Activated T-cell treated with anti-CD3 and anti-CD28 coated beads for 24 hours (primary cell): ENCODE measurements around the gene ZBTB20.

Experiments
- DNase-seq: peaks from one replicate; pipeline ENCODE4 v3.0.0-alpha.2; 2020; ENCODE audit warnings: low read depth

ZBTB20 gene

DNA sequence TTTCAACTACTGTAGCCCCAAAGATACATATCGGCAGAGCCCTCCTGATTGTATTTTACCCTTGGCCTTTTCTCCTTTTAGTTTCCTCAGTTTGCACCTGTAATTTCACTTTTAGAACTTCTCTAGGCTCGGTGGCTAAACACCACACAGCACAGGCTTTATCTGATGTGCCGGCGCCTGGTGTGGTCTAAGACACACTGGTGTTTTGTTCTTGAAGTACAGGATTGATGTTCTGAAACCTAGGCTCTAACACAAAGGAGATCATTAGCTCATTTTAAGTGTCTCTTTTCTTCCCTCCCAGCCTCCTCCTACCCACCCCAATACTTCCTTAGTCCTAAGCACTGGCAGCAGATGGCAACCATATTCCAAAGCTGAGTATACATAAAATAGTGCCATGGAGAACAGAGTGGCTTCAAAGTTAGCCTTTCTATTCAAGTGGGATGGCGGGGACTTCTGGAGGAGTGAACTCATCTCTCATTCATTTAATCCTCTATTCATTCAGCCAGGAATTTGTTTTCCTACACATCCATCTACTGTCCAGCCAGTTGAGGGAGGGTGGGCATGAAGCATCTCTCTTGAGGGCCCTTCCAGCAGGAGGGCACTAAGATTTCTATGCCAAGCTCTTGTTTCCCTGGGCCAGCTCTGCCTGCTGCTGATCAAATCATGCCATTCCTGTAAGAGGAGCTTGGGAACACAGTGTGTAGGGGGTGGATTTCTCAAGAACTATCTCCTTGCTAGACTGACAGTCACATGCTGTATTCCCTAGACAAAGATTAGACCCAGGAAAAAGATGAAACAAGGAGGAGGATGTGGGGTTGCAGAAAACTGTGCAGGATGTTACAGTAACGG, 782.1 kb downstream of the ZBTB20 start:
- no peak for DNase-seq

DNA sequence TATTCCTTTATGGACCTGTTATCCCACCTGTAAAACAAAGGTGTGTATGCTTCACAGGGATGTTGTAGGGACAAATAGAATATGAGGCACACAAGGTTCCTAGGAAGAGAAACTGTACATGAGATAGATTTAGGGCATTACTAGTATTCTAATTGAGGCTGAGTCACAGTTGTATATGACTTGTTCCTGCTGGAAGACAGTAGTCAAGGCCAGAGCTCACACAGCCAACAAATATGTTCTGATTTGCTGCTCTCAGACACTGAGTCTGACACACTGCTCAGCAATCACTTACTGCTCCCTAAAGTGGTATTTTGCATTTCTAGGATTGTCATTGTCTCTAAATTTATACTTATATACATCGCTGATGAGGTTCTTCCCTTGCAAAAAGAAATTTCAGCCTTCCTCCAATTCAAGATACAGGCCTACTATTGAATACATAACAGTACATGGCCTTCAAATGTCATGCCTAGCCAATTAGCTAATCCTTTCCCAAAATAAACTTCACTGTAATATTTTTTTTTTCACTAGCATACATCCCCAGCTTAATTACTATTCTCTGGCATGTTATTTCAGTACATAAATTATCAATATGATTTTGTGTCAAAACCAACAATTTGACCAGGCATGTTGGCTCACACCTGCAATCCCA, 783.4 kb downstream of the ZBTB20 start:
- DNase-seq, result no peak

GRCh38 chr3:114362815-114363214, 784.3 kb downstream of the ZBTB20 start:
- no peak for DNase-seq

DNA sequence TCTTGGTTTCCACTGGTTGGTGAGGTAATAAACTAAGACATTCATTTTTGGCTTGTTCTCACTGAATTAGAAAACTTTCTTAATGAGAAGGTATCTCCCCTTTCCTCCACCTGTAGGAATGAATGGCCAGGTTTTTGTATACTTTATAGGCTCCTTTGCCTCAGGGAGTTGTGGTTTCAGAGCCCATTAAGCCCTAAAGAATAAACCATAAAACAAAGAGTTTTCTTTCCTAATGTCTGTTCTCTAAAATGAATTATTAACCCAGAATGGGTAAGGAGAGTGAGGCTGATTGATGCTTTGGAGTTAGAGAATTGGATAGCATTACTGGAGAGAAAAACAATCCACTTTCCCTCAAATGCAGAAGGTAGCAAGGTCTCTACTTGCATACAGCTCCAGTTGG, 785.7 kb downstream of the ZBTB20 start:
- DNase-seq, result no peak

- DNase-seq, result no peak
These were observed 790.6 kb downstream of the ZBTB20 start for GRCh38 chr3:114356525-114356924.

- DNase-seq, result no peak
These were observed 791.0 kb downstream of the ZBTB20 start for GRCh38 chr3:114356066-114356465.

- no peak for DNase-seq
These were observed 791.4 kb downstream of the ZBTB20 start for GRCh38 chr3:114355653-114356052.

- no peak for DNase-seq
These were observed 795.3 kb downstream of the ZBTB20 start for GRCh38 chr3:114351822-114352145.

DNA sequence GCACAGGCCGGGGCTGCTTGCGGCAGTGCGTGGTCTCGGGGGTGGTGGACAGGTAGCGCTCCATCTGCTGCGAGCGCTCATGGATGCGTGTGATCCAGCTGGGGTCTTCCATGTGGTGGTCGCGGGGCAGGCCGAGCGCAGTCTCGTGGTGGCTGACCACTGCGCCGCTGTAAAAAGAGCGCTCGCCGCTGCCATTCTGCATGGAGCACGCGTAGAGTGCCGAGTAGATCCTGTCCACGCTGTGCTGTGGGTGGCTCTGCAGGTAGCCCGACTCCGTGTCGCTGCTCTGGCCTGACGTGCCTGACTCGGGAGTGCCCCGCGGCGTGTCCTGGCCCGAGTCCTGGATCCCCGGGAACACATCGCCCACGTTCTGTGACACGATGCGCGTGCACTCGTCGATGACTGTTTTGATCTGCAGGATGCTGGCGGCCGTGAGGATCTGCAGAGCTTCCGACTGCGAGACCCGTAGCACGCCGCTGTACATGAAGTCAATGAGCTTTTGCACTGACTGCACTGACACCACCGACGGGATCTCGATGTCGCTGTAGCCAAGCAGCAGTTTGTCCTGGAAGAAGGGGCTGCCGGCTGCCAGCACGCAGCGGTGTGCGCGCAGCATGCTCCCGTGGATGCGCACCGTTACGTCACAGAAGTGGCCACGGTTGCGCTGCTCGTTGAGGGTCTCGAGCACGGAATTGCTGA, 795.8 kb downstream of the ZBTB20 start:
- DNase-seq, result no peak

- no peak for DNase-seq
These were observed 796.4 kb downstream of the ZBTB20 start for GRCh38 chr3:114350690-114351089.

- no peak for DNase-seq
These were observed 796.8 kb downstream of the ZBTB20 start for GRCh38 chr3:114350271-114350670.

DNA sequence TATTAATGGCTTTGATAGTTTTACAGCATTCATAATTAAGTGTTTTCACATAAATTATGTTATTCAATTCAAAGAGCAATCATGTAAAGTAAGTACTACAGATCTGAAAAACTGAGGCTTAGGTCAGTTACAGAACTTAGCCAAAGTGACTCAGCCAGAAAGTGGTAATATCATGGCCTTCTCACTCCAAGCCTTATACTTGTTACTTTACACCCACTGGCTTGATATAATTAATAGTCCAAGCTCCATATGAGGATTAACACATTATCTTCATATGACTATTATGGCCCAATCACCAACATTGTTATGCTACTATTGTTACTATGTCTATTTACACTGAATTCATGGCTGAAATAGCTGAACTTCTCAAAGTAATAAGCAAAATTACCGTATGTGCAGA, 802.6 kb downstream of the ZBTB20 start:
- no peak for DNase-seq

DNA sequence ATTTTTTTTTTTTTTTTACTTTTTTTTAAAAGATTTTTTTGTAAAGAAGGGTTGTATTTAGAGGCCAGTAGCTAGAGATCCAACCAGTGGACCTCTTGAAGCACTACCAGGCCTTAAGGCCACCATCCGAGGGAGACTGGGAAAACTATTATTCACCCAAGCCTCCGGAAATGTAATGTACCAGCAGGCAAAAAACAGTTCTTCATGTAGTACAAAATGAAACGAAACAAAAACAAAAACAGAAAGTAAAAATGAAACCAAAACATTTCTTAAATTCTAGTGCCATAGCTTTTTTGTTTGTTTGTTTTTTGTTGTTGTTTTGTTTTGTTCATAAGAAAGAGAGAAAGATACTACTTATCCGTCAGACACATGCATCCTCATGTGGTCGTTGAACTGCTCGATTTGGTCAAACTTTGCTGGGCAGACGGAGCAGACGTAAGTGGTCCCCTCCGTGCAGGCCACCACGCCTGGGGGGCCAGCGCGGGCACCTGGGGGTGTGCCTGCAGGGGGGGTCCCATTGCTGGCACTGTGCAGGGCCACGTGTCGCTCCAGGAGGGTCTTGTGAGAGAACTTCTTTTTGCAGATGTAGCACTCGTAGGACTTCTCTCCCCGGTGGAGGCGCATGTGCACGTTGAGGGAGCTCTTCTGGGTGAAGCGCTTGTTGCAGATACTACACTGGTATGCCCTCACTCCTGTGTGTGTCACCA, 808.3 kb downstream of the ZBTB20 start:
- DNase-seq, result no peak

DNA sequence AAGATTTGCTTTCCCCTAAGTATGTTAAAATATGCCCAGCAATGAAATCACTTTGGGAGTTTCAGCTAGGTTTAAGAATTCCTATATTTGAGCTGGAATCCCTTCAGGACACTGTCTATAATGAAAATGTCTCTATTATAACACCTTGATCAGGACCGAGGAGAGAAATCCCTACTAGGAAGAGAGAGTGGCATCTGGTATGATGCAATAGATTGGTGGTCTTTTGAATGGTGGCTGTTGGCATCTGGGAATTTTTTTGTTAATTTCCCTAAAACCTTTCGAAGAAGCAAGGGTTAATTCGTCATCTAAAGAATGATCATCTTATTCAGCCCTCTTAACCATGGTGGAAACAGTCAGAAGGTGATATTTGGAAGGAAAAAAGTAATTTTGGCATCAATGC, 810.2 kb downstream of the ZBTB20 start:
- no peak for DNase-seq

- no peak for DNase-seq
These were observed 810.9 kb downstream of the ZBTB20 start for GRCh38 chr3:114336122-114336697.

- no peak for DNase-seq
These were observed 813.2 kb downstream of the ZBTB20 start for GRCh38 chr3:114333923-114334240.

DNA sequence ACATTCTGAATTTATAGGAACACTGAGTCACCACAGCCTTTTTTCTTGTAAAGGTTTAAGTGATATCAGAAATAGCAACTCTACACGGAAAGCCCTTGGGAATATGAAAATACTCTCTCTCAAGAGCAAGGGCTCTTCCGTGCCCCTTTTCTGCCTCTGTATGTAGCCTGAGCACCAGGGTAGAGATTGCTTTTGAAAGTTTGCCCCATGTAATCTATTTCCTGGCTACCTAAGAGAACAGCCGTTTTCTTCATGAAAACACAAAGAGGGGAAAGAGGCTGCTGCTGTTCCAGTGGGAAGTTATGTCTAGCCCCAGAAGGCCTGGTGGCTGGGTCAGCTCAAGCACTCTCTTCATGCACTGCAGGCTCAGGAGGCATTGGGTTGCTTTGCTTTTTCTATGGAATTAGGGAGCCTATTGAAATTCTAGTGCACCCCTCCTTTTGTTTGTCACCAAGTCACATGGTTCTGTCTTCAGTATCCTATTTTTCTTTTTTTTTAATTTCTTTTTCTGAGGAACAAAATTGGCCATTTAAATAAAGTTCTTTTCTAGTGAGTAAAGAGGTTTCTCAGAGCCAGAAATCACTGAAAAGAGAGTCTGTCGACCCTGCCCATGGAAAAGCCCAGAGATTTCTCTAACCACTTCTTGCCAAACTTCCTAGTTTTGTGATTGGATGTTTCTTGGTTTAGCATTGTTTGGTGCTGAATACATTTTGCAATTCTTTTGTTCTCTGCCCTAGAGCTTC, 813.7 kb downstream of the ZBTB20 start:
- DNase-seq, result no peak

GRCh38 chr3:114332342-114333179, 814.5 kb downstream of the ZBTB20 start:
- DNase-seq, result no peak

- DNase-seq, result no peak
These were observed 815.4 kb downstream of the ZBTB20 start for GRCh38 chr3:114331710-114332109.

DNA sequence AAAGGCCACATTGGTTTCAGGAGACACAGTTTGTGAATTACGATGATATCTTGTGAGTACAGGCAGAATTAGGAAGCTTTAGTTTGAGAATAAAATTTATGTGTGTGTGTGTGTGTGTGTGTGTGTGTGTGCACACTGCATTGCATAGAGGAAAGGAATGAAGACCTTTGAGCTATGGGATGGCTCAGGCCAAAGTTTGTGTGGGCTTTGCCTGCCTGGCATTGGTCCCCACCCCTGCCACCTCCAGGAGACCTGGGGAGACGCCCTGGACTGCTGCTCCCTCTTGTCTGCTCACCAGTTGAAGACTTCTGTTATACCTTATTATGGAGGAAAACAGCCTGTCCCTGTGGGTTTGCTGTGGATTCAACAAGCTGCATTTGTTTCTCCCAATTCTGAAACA, 816.1 kb downstream of the ZBTB20 start:
- DNase-seq, result no peak

DNA sequence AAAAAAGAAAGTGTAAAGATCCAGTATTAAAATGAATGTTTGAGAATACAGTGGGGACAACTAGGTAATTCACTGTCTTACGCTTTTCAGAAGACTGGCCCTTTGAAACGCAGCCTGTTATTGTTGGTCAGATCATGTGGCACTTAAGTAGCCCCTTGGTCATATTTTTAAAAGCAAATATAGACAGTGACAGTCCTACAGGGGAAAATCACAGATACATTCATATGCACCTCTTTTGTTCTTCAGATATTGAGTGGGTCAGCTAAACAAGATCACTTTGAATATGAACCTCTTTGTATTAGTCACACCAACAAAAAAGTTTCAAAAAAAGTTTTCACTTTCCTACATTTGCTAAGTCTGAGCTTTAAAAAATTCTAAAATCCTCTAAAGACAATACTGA, 817.3 kb downstream of the ZBTB20 start:
- no peak for DNase-seq
